CD4-positive, CD25-positive, alpha-beta regulatory T cell (primary cell): ENCODE results near the gene SET. TPM values are rescaled to one million over a fixed set of nuclear protein-coding genes. Genes with fewer than 3 reads are reported as not detected.
"Not testable (repeated sequence)": the region's sequence is repeated elsewhere in the genome, so short reads cannot be mapped to it uniquely, and the experiment has no call there.

Experiments
- ATAC-seq, 2 donors: fragments of 150-1000 bp; cut with Tn5 transposase; one replicate each; pipeline ENCODE4 v1.10.0; 2021; ENCODE audit warnings: low read depth in 2 of 2, moderate number of reproducible peaks in 2 of 2, moderate library complexity in 1 of 2
- DNase-seq, 3 donors: peaks; one replicate each; pipeline versions ENCODE4 v3.0.0 to v3.0.0-alpha.2; 2012 to 2022; ENCODE audit warnings: mixed read lengths in 1 of 3
- H3K27ac ChIP-seq: one replicate; pipeline ENCODE4 v1.7.0; 2013; ENCODE audit warnings: mild to moderate bottlenecking, low read length; ENCODE audit not compliant: insufficient read depth, poor library complexity, severe bottlenecking
- H3K27me3 ChIP-seq: one replicate; pipeline ENCODE4 v1.7.0; 2013; ENCODE audit warnings: low read length; ENCODE audit not compliant: control insufficient read depth, insufficient read depth
- H3K36me3 ChIP-seq: one replicate; pipeline ENCODE4 v1.7.0; 2013; ENCODE audit warnings: mild to moderate bottlenecking, low read length, moderate library complexity; ENCODE audit not compliant: control insufficient read depth, insufficient read depth
- H3K4me1 ChIP-seq: 2 replicates; pipeline ENCODE4 v1.7.0; 2013; ENCODE audit warnings: mild to moderate bottlenecking, low read length; ENCODE audit not compliant: insufficient read depth, control insufficient read depth, poor library complexity, severe bottlenecking
- H3K4me3 ChIP-seq: one replicate; pipeline ENCODE4 v1.7.0; 2013; ENCODE audit warnings: low read depth, mild to moderate bottlenecking, low read length, moderate library complexity
- H3K9me3 ChIP-seq, 2 experiments: 1 replicate in 1 of 2; 2 replicates in 1 of 2; pipeline ENCODE4 v1.7.0; 2013; ENCODE audit warnings: low read length in 2 of 2, mild to moderate bottlenecking in 1 of 2, moderate library complexity in 1 of 2; ENCODE audit not compliant: control insufficient read depth in 2 of 2
- H3K27ac Mint-ChIP-seq, 3 donors: one replicate each; pipeline ENCODE4 v1.8.0; 2020 to 2022; ENCODE audit warnings: mild to moderate bottlenecking in 3 of 3, mixed read lengths in 3 of 3, moderate library complexity in 2 of 3
- H3K27me3 Mint-ChIP-seq: one replicate; pipeline ENCODE4 v1.8.0; 2022; ENCODE audit warnings: mild to moderate bottlenecking, mixed read lengths
- H3K36me3 Mint-ChIP-seq: one replicate; pipeline ENCODE4 v1.8.0; 2020; ENCODE audit warnings: mixed read lengths
- H3K4me1 Mint-ChIP-seq, 4 donors: one replicate each; pipeline ENCODE4 v1.8.0; 2020 to 2022; ENCODE audit warnings: mixed read lengths in 4 of 4, mild to moderate bottlenecking in 1 of 4
- H3K4me3 Mint-ChIP-seq, 4 donors: one replicate each; pipeline ENCODE4 v1.8.0; 2020 to 2022; ENCODE audit warnings: mild to moderate bottlenecking in 4 of 4, mixed read lengths in 4 of 4, moderate library complexity in 3 of 4
- H3K9me3 Mint-ChIP-seq, 7 donors: one replicate each; pipeline ENCODE4 v1.8.0; 2020 to 2022; ENCODE audit warnings: mixed read lengths in 7 of 7, mild to moderate bottlenecking in 3 of 7, moderate library complexity in 2 of 7
- polyA plus RNA-seq, 4 donors: library from polyadenylated mRNA; unstranded; fragments of 300-500 nt; fragmentation: Illumina TruSeq; gene quantifications; one replicate each; pipeline ENCODE4 v1.2.3, GENCODE V29; 2021
- total RNA-seq: library from RNA; stranded (reverse); gene quantifications from one replicate; pipeline ENCODE4 v1.2.3, GENCODE V29; 2022

Gene SET
- total RNA-seq, result 226 TPM
- 100 to 1,000 TPM; 123 to 200 (median 154) TPM for polyA plus RNA-seq

- peaks cover 25 to 70% (median 54%) of the 10 kb centered on the region in 4 donors for H3K4me1 Mint-ChIP-seq
- H3K9me3 Mint-ChIP-seq, result no peaks in the 10 kb centered on the region
- peak within 1 kb of the TSS; percentile 92 to 100 (median 94) for H3K4me3 Mint-ChIP-seq
- peaks cover 5% of the 10 kb centered on the region for H3K27me3 Mint-ChIP-seq
- no peaks in the 10 kb centered on the region for H3K9me3 ChIP-seq
- peaks cover 20% of the 10 kb centered on the region for H3K36me3 ChIP-seq
- DNase-seq (peak; percentile 88 to 95 (median 92)), ATAC-seq (peak; percentile 76 to 77)
- H3K36me3 Mint-ChIP-seq, result peaks cover 23% of the 10 kb centered on the region
- no peaks in the 10 kb centered on the region for H3K27me3 ChIP-seq
- peak within 1 kb of the TSS; percentile 70 for H3K4me3 ChIP-seq
- peak within 1 kb of the TSS; percentile 91 to 97 (median 95) for H3K27ac Mint-ChIP-seq
- H3K4me1 ChIP-seq, result peaks cover 57% of the 10 kb centered on the region
- peak within 1 kb of the TSS; percentile 91 for H3K27ac ChIP-seq
Observed at GRCh38 chr9:128688501-128689292, at the start of gene SET. Gene SET (plus strand): TSS chr9:128689222. CDS start chr9:128689583, 361 bp downstream.

- no peak overlapping the region for H3K27ac Mint-ChIP-seq
Observed at GRCh38 chr9:128640603-128641002, 48.4 kb upstream of the SET start.

GRCh38 chr9:128642675-128643245, 46.3 kb upstream of the SET start:
- no peaks in the 10 kb centered on the region for H3K9me3 ChIP-seq
- no peaks in the 10 kb centered on the region for H3K9me3 Mint-ChIP-seq
- no peaks in the 10 kb centered on the region for H3K27me3 Mint-ChIP-seq
- no peak overlapping the region for H3K4me3 ChIP-seq
- H3K36me3 ChIP-seq, result no peaks in the 10 kb centered on the region
- ATAC-seq (no peak), DNase-seq (no peak)
- no peaks in the 10 kb centered on the region for H3K4me1 Mint-ChIP-seq
- no peaks in the 10 kb centered on the region for H3K27me3 ChIP-seq
- H3K27ac Mint-ChIP-seq, result peak overlapping the region in 2 of 3 donors; percentile 11 to 86
- no peak overlapping the region for H3K27ac ChIP-seq
- H3K36me3 Mint-ChIP-seq, result no peaks in the 10 kb centered on the region
- no peaks in the 10 kb centered on the region for H3K4me1 ChIP-seq
- H3K4me3 Mint-ChIP-seq, result no peak overlapping the region

More at GRCh38 chr9:128640603-128641002, 48.4 kb upstream of the SET start:
- peaks cover 0 to 2% (median 0%) of the 10 kb centered on the region in 4 donors for H3K4me1 Mint-ChIP-seq
- H3K9me3 ChIP-seq, result no peaks in the 10 kb centered on the region
- no peaks in the 10 kb centered on the region for H3K27me3 Mint-ChIP-seq
- no peak overlapping the region for H3K27ac ChIP-seq
- no peaks in the 10 kb centered on the region for H3K9me3 Mint-ChIP-seq
- no peak overlapping the region for H3K4me3 Mint-ChIP-seq
- no peaks in the 10 kb centered on the region for H3K4me1 ChIP-seq
- DNase-seq (no peak), ATAC-seq (no peak)
- H3K36me3 ChIP-seq, result no peaks in the 10 kb centered on the region
- H3K27me3 ChIP-seq, result no peaks in the 10 kb centered on the region
- H3K36me3 Mint-ChIP-seq, result no peaks in the 10 kb centered on the region
- no peak overlapping the region for H3K4me3 ChIP-seq

GRCh38 chr9:128643519-128644300, 45.3 kb upstream of the SET start:
- H3K4me3 ChIP-seq, result no peak overlapping the region
- Mint-ChIP-seq H3K4me3 (no peak overlapping the region), H3K4me1 (no peaks in the 10 kb centered on the region), H3K27ac (no peak overlapping the region), H3K9me3 (no peaks in the 10 kb centered on the region), H3K27me3 (no peaks in the 10 kb centered on the region), H3K36me3 (no peaks in the 10 kb centered on the region)
- H3K36me3 ChIP-seq, result no peaks in the 10 kb centered on the region
- ATAC-seq (no peak), DNase-seq (no peak)
- no peaks in the 10 kb centered on the region for H3K27me3 ChIP-seq
- H3K4me1 ChIP-seq, result no peaks in the 10 kb centered on the region
- no peak overlapping the region for H3K27ac ChIP-seq
- no peaks in the 10 kb centered on the region for H3K9me3 ChIP-seq

GRCh38 chr9:128648206-128648605, 40.8 kb upstream of the SET start:
- H3K27ac ChIP-seq, H3K36me3 Mint-ChIP-seq, H3K4me3 ChIP-seq, H3K4me1 Mint-ChIP-seq, H3K9me3 ChIP-seq, H3K27me3 ChIP-seq, H3K36me3 ChIP-seq, H3K27ac Mint-ChIP-seq, H3K27me3 Mint-ChIP-seq, H3K9me3 Mint-ChIP-seq, H3K4me1 ChIP-seq: not testable (repeated sequence)
- H3K4me3 Mint-ChIP-seq, result peak overlapping the region in 2 of 4 donors; percentile 29 to 47
- ATAC-seq, result peak; percentile 83 to 87
- DNase-seq, result peak; percentile 49 to 72 (median 64)

- Mint-ChIP-seq H3K27me3 (no peaks in the 10 kb centered on the region), H3K4me1 (peaks cover 0 to 3% (median 1%) of the 10 kb centered on the region in 4 donors), H3K27ac (no peak overlapping the region), H3K36me3 (no peaks in the 10 kb centered on the region), H3K9me3 (no peaks in the 10 kb centered on the region), H3K4me3 (no peak overlapping the region)
- ATAC-seq, result no peak
- Histone ChIP-seq H3K4me1 (peaks cover 5% of the 10 kb centered on the region), H3K4me3 (no peak overlapping the region), H3K27ac (no peak overlapping the region), H3K36me3 (no peaks in the 10 kb centered on the region), H3K27me3 (no peaks in the 10 kb centered on the region), H3K9me3 (no peaks in the 10 kb centered on the region)
- DNase-seq, result no peak
Observed at GRCh38 chr9:128651798-128652197, 37.2 kb upstream of the SET start.

- no peaks in the 10 kb centered on the region for H3K9me3 Mint-ChIP-seq
- Histone ChIP-seq H3K27me3 (no peaks in the 10 kb centered on the region), H3K36me3 (no peaks in the 10 kb centered on the region), H3K4me1 (peaks cover 5% of the 10 kb centered on the region), H3K9me3 (no peaks in the 10 kb centered on the region), H3K27ac (no peak overlapping the region), H3K4me3 (no peak overlapping the region)
- H3K27ac Mint-ChIP-seq, result no peak overlapping the region
- no peaks in the 10 kb centered on the region for H3K27me3 Mint-ChIP-seq
- DNase-seq (no peak), ATAC-seq (no peak)
- H3K4me3 Mint-ChIP-seq, result peak overlapping the region in 2 of 4 donors; percentile 4 to 40
- H3K4me1 Mint-ChIP-seq, result peaks cover 3 to 9% (median 7%) of the 10 kb centered on the region in 4 donors
- no peaks in the 10 kb centered on the region for H3K36me3 Mint-ChIP-seq
Observed at GRCh38 chr9:128653908-128654307, 35.1 kb upstream of the SET start.
